ENCODE results near the gene PPP1R13B. TPM values are rescaled to one million over a fixed set of nuclear protein-coding genes. Genes with fewer than 3 reads are reported as not detected.

PPP1R13B gene
- total and polyA plus RNA-seq, 8 donors = 20.9 to 33.9 (median 26.9) TPM

DNA sequence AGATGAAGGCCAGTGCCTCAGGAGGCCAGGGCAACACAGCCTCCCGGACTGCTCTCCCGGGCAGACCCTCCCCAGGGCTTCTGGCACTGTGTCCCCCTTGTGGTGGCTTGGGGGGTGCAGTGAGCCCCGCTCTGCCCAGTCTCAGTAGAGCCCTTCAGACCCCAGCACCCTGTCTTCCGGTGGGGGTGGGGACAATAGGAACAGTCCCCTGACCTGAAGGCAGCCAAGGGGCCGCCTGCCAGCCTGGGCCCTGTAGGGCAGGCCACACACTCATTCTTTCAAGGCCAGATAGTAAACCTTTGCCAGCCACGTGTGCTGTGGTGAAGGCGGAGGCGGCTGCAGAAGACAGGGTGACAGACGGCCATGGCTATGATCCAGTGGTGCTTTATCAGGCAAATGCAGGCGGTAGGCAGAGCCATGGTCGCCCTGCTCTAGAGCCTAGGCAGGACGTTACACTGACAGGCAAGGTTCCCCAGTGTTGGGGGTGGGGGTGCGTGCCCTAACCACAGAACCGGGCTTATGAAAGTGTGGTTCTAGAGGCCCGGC lies 116.8 kb downstream of the PPP1R13B start:
- intact Hi-C loops (cut with DNase I) = loop anchor here in 1 of 3 donors (10.0 kb wide), 1 partner anchor 184 kb away; no protein-coding TSS in a partner anchor
- FAIRE-seq (no peak), DNase-seq (peak; percentile 77 to 94 (median 92)), ATAC-seq (peak; percentile 90 to 93 (median 93))
- peaks cover 0 to 11% (median 0%) of the 10 kb centered on the region in 3 donors for H3K36me3 ChIP-seq
- 18 to 26% methylated on average over 15 of the region's 15 CpGs for WGBS, 2 donors
- no peak overlapping the region for H3K4me3 ChIP-seq
- TF ChIP-seq, protein P1, sequence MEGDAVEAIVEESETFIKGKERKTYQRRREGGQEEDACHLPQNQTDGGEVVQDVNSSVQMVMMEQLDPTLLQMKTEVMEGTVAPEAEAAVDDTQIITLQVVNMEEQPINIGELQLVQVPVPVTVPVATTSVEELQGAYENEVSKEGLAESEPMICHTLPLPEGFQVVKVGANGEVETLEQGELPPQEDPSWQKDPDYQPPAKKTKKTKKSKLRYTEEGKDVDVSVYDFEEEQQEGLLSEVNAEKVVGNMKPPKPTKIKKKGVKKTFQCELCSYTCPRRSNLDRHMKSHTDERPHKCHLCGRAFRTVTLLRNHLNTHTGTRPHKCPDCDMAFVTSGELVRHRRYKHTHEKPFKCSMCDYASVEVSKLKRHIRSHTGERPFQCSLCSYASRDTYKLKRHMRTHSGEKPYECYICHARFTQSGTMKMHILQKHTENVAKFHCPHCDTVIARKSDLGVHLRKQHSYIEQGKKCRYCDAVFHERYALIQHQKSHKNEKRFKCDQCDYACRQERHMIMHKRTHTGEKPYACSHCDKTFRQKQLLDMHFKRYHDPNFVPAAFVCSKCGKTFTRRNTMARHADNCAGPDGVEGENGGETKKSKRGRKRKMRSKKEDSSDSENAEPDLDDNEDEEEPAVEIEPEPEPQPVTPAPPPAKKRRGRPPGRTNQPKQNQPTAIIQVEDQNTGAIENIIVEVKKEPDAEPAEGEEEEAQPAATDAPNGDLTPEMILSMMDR (IDR thresholded peaks at IDR 0.05) = no peak
- peaks cover 10 to 24% (median 24%) of the 10 kb centered on the region in 3 donors for H3K4me1 ChIP-seq
- H3K27me3 ChIP-seq = no peaks in the 10 kb centered on the region
- H3K27ac ChIP-seq = peak overlapping the region in 2 of 4 donors; percentile 25 to 53
- H3K9me3 ChIP-seq = no peaks in the 10 kb centered on the region

- peaks cover 0 to 11% (median 0%) of the 10 kb centered on the region in 3 donors for H3K36me3 ChIP-seq
- peak in 2 of 6 donors; percentile 52 to 74 for DNase-seq
These were observed 117.6 kb downstream of the PPP1R13B start for GRCh38 chr14:103729496-103730448.

GRCh38 chr14:103728721-103729120 lies 118.7 kb downstream of the PPP1R13B start:
- Histone ChIP-seq H3K27me3 (no peaks in the 10 kb centered on the region), H3K4me3 (no peak overlapping the region), H3K27ac (no peak overlapping the region), H3K36me3 (peaks cover 0 to 4% (median 0%) of the 10 kb centered on the region in 3 donors), H3K9me3 (no peaks in the 10 kb centered on the region), H3K4me1 (peaks cover 25 to 43% (median 41%) of the 10 kb centered on the region in 3 donors)
- DNase-seq (no peak), ATAC-seq (no peak), FAIRE-seq (no peak)
- TF ChIP-seq, protein P1 (IDR thresholded peaks at IDR 0.05) = no peak
- 38 to 39% methylated on average over 12 of the region's 12 CpGs for WGBS, 2 donors
- intact Hi-C loops (cut with DNase I) = no loop called here

More at GRCh38 chr14:103729496-103730448, 117.6 kb downstream of the PPP1R13B start:
- H3K27me3 ChIP-seq = no peaks in the 10 kb centered on the region
- no peaks in the 10 kb centered on the region for H3K9me3 ChIP-seq
- TF ChIP-seq, protein P1 (IDR thresholded peaks at IDR 0.05) = no peak
- ATAC-seq = peak in 3 of 4 donors; percentile 1 to 8 (median 4)
- FAIRE-seq = no peak
- H3K4me1 ChIP-seq = peaks cover 16 to 32% (median 32%) of the 10 kb centered on the region in 3 donors
- WGBS, 2 donors = 59 to 61% methylated on average over 24 of the region's 24 CpGs
- H3K4me3 ChIP-seq = no peak overlapping the region
- intact Hi-C loops (cut with DNase I) = loop anchor here in 1 of 3 donors (10.0 kb wide), 1 partner anchor 185 kb away; no protein-coding TSS in a partner anchor
- peak overlapping the region in 2 of 4 donors; percentile 25 to 53 for H3K27ac ChIP-seq

DNA sequence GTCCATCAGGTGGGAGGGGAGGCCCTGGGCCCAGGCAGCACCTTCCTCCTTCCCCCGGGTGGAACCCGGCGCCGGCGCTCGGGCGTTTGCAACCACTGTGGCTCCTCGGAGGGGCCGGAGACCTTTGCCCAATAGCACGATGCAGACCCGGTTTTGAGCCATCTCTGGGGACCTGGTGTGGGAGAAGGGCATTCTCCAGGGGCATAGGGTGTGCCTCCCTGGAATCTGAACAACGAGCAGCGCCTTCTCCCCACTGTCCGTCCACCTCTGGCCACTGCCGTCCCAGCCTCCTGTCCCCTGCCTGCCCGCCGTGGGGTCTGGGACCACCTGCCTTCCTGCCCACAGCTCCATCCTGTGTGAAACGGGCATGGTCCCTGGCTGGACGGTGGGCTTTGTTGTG lies 119.2 kb downstream of the PPP1R13B start:
- Histone ChIP-seq H3K27me3 (no peaks in the 10 kb centered on the region), H3K27ac (no peak overlapping the region), H3K4me1 (peaks cover 27 to 46% (median 41%) of the 10 kb centered on the region in 3 donors), H3K4me3 (no peak overlapping the region), H3K36me3 (peaks cover 0 to 4% (median 0%) of the 10 kb centered on the region in 3 donors), H3K9me3 (no peaks in the 10 kb centered on the region)
- FAIRE-seq = no peak
- TF ChIP-seq, protein P1 (IDR thresholded peaks at IDR 0.05) = no peak
- no peak for ATAC-seq
- DNase-seq = peak in 1 of 6 donors; percentile 58
- intact Hi-C loops (cut with DNase I) = no loop called here
- WGBS, 2 donors = 90 to 92% methylated on average over 19 of the region's 19 CpGs
